Activated CD8-positive, alpha-beta memory T cell treated with anti-CD3 and anti-CD28 coated beads for 48 hours (primary cell): ENCODE measurements around the gene NTN1.

Experiments
- DNase-seq, 3 experiments: peaks; one replicate each; pipeline ENCODE4 v3.0.0-alpha.2; 2020; ENCODE audit warnings: low read depth in 2 of 3, low spot score in 2 of 3

The NTN1 gene

GRCh38 chr17:9212376-9213302 lies 191.3 kb downstream of the NTN1 start:
- DNase-seq: no peak

GRCh38 chr17:9213303-9213640 lies 192.0 kb downstream of the NTN1 start:
- DNase-seq: no peak

DNA sequence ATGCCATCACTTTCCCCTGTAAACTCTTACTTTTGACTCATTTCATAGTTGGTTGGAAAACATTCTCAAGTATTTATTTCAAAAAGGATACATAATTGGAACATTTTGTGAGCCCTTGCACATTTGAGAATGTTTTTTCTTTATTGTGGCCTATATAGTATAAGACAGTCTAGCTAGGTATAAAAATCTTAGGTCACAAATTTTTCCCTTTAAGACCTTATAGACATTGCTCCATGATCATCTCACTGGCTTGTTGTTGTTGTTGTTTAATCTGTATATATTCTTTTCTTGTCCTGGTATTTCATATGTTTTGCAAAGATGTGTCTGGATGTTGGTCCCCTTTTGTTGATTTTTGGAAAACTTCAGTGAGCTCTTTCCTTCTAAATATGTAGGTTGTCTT lies 194.2 kb downstream of the NTN1 start:
- DNase-seq: no peak

DNA sequence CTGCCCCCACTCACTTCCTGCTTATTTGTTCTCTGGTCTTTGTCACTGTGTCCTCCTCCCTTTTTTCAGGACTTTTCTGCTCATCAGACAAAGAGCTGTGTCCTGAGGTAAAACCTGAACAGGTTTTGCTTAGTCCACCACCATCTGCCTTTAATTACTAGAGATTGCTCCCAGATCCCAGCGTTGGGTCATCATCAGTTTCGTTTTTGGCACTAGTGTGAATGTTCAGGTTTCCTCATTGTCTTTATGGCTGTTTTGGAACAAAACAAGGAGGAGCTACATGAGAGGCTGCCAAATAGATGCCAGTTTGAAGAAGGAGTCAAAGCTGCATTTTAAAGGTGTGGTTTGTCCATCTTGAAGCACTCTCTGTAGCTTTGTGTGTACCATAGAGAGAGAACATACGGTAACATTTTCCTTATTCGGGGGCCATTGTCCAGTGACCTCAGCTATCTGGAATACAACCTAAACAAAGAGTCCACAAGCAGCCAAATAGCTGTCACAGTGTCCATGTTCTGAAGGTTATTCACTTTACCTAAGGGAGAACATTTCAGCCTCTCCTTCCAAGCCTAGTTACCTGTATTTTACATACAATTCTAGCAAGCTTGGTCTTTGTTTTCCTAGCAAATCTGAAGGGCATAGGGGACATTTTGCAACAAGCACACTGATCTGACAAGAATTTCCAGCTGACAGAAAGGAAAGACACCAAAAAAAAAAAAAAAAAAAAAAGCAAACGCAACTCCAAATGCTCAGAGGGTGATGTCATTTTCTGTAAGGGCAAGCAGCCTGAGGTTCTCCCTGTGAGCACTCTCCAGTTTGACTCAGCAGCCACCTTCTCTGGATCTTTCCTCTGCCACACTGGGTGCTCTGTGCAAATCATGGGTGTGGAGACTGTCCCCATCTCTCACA lies 196.1 kb downstream of the NTN1 start:
- DNase-seq: no peak

DNA sequence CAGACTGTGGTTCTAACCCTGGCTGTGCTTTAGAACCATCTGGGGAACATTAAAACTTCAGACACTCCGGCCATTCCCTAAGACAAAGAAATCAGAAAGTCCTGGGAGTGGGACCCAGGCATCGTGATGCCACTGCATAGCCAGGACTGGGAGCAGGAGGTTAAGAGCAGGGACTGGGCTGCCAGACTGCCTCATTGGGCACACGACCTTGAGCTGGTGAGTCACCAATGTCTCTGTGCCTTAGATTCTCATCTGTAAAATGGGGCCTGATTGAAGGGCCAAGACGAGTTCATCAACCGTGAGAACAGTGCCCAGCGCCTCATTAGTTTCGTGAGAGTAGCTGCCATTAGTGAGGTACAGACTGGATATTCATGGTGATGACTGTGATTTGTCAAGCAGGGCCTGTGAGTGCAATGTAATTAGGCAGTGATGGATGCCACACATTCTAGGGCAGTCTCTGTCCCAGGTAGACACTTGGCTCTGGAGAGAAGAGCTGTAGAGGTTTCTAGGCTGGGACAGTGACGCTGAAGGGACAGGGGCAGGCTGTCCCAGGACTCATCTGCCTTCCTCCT lies 196.8 kb downstream of the NTN1 start:
- DNase-seq: no peak

DNA sequence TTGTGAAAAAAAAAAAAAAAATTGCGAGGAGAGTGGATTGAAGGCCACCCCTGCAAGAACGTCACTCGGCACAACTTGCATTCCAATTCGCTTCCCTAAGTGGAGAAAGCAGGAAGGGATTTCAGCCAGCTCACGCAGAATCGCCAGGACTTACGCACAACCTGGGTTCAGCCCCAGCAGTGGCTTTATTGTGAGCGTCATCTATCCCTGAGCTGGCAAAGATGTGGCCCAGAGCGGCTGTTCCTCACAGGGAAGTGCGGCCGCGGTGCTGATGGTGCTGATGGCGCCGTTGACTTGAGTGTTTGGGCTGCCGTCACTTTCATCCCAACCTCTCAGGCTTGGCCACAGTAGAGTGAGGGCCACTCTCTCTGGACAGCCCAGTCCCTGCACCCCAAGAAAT lies 197.6 kb downstream of the NTN1 start:
- no peak for DNase-seq

DNA sequence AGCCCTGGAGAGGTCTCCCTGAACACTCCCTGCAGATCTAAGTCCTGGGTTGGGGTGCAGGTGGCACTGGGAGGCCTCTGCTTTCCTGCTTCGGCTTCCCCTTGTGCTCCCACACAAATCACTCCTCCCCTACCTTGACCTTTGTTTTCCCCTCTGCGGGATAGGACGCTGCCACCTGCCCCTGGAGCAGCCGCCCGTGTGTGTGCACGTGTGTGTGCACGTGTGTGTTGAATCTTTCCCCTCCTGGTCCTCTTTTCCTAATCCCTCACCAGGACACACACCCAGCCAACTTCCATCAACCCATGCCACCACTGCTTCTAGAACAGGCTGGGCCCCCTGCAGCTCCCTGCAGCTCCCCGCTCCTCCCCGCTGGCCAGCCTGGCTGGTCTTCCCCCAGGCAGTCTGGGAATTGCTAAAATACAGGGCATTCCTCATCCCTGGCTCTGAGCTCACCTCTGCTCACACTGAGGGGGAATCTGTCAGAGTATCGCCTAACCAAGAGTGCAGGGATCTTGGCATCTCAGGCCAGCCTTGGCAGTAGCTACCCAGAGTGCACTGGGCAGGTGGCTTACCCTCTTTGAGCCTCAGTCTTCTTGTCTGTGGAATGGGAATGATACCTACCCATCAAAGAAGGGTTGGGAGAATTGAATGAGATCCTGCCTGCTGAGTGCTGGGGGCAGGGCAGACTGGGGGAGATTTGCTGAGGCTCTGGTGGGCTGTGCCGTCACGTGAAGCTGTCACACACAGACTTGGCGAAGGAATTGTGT lies 198.5 kb downstream of the NTN1 start:
- no peak for DNase-seq

DNA sequence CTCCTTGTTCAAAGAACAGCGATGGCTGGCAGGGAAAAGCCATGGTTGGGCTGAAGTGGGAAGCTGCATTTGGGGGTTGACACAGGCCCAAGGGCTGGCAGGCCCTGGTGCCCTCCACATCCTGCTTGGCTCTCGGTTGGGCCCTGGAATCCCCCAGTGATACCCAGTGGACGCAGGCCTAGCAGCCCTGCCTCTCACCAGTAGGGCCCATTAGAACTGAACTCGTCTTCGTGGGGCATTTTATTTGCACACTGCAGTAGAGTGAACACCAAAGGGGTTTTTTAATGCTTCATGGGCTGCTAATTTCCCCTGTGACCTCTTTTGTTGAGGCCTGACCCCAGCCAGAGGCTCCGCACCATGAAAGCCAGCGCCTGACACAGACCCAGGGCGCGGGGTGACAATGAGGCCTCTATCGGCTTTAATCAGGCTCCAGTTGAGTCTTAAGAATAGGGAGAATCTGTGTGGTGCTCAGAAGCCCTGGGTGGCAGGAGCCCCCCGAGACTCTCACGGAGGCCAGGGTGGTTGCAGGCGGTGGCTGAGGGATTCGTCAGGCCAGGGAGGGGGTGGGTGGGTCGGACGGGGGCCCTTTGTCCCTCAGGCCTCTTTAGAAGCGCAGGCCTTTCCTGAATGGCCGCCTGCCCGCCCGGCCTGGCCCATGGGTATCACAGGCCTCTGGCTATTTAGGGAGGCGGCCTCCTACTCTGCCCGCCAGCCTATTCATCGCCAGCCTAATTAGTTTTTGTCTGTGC lies 199.3 kb downstream of the NTN1 start:
- no peak for DNase-seq

GRCh38 chr17:9221147-9221921 lies 200.0 kb downstream of the NTN1 start:
- no peak for DNase-seq

DNA sequence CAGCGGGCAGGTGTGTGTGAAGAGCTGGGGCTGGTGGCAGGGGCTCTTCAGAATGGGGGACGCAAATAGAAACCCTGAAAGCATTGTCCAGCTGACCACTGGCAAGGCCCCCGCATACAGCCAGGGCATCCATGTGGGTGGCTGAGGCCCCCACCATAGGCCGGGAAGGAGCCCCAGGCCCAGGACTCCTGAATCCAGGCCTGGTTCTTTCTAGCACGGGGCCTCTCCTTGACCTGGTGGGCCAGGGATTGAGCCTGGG lies 200.5 kb downstream of the NTN1 start:
- DNase-seq: no peak

DNA sequence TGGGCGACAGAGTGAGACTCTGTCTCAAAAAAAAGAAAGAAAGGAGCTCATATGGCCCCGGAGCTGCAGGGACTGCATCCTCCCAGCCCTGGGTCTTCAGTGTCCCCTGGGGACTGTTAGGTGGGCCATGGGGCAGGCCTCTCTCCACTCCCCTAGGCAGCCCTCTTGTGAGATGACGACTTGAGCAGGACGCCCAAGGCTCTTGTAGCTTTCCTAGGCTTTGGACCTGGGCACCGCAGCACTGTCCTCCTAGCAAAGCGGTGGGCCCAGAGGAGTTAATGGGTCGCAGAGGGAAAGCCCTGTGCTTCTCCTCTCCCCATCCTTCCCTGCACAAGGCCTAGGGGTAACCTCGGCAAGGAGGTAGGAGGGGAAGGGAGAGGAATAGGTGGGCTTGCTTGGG lies 202.2 kb downstream of the NTN1 start:
- no peak for DNase-seq

DNA sequence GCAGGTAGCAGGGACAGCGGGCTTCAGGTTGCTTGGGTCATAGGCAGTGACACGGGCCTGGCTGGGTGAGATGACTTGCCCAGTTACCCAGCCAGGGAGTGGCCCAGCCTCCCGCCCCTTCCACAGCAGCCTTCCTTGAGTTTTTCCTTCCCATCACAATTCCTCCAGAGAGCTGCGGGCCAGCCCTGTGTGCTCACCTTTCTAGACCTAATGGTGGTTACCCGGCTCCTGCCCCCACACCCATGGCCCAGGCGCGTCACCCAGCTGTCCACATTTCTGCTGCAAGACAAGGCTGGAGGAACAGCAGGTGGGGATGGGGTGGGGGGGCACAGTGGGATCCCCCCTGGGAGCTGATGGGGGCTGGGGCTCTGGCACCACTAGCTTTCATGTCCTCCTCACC lies 203.2 kb downstream of the NTN1 start:
- DNase-seq: no peak

DNA sequence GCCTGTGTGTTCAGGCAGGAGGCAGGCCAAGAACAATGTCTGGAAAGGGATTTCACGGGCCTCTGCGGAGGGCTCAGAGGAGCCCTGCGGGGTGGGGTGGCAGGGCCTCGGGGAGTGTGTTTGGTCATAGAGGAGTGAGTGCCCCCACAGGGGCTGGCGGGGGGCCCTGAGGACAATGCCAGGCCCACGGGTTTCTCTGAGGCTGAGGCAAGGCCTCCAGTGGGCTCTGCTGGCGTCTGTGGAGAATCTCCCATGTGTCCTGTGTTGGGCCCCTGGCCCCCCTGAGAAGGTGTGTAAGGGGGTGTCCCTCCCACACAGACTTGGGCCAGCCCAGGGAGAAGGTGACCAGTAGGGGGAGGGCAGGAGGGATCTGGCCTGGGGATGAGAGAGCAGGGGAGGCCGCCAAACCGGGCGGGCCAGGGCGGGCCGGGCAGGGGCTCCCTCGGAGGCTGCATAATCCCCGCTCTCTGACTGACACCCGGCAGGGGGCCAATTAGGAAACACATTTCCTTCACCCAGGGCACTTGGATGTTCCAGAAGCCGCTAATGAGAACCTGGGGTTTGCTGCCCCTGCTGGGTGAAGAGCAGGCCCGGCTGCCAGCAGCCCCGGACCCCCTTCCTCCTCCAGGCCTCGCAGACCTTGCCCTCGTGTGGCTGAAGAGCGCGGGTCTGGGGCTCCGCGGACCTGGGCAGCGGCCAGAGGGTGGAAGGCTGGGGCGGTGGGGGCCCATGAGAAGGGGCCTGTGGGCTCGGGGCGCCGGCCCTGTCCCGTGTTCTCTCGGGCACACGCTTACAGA lies 204.2 kb downstream of the NTN1 start:
- no peak for DNase-seq

DNA sequence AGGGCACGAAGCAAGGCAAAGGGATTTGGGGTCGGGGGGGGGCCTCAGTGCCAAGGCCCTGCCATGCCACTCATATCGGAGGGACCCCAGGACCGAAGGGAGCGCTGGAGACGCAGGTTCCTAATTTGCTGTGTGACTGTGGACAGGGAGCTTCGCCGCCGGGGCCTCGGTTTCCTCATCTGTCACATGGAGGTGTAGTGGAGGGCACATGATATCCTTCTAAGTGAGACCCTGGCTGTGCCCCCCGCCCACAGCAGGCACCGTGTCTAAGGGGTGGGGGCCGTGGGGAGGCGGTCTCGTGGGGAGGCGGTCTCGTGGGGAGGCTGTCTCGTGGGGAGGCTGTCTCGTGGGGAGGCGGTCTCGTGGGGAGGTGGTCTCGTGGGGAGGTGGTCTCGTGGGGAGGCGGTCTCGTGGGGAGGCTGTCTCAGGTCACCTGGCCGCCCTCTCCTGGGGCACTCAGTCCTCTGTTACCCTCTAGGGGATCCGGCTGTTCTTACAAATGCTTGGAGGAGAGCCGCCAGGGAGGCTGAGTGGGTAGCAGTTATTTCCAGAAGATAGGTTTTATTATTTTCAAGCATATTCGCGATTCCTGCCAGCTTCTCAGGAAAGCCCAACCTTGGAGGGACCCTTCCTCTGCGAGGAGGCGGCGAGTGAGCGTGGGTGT lies 205.0 kb downstream of the NTN1 start:
- no peak for DNase-seq

GRCh38 chr17:9226794-9227135 lies 205.5 kb downstream of the NTN1 start:
- no peak for DNase-seq

GRCh38 chr17:9227819-9228407 lies 206.6 kb downstream of the NTN1 start:
- no peak for DNase-seq

DNA sequence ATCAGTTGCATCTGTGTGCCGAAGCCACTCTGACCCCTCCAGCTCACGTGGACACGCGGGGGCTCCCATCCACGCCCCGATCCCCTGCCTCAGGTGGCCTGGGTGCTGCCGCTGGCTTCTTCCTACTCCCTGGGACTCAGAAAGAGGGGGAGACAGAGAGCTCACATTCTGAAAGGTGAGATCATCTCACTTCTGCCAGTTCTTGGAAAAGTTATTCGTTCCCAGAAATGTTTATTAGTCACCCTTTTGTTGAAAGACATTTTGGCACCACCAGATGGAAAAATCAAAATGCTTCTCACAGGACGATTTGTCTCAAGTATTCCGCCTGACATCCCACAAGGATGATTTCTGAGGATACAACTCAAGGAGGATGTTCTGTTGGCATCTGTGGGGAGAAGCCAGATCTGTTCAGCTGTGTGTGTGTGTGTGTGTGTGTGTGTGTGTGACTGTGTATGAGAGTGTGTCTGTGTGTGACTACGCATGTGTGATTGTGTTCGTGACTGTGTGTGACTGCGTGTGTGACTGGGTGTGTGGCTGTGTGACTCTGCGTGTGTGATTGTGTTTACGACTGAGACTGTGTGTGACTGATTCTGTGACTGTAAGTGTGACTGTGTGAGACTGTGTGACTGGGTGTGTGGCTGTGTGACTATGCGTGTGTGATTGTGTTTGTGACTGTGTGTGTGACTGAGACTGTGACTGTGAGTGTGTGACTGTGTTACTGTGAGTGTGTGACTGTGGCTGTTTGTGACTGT lies 207.3 kb downstream of the NTN1 start:
- DNase-seq: no peak
